Astrocyte (in vitro differentiated cells and primary cell): ENCODE measurements around the gene PLEKHG4B. TPM values are rescaled to one million over a fixed set of nuclear protein-coding genes. Genes with fewer than 3 reads are reported as not detected.

ENCODE experiments used
- DNase-seq: peaks from one replicate; pipeline ENCODE4 v3.0.0-alpha.2; 2010; ENCODE audit warnings: low read depth
- FAIRE-seq: peaks from 2 replicates; lab custom pipeline; 2011; peaks lifted over from hg19 to GRCh38; lab: Jason Lieb, UNC
- H2AFZ ChIP-seq: 2 replicates; pipeline ENCODE4 v1.6.0; 2012; ENCODE audit warnings: low read depth, low read length, inconsistent platforms
- H3K27ac ChIP-seq: 2 replicates; pipeline ENCODE4 v1.5.1; 2011; ENCODE audit warnings: low read depth, low read length, inconsistent platforms
- H3K27me3 ChIP-seq: 2 replicates; pipeline ENCODE4 v1.6.0; 2011; ENCODE audit warnings: low read length, inconsistent platforms; ENCODE audit not compliant: insufficient read depth
- H3K36me3 ChIP-seq: 2 replicates; pipeline ENCODE4 v1.5.1; 2011; ENCODE audit warnings: low read length, inconsistent platforms; ENCODE audit not compliant: insufficient read depth
- H3K4me1 ChIP-seq: 2 replicates; pipeline ENCODE4 v1.5.1; 2011; ENCODE audit warnings: low read length, inconsistent platforms; ENCODE audit not compliant: insufficient read depth
- H3K4me2 ChIP-seq: 2 replicates; pipeline ENCODE4 v1.6.0; 2012; ENCODE audit warnings: low read length, inconsistent platforms
- H3K4me3 ChIP-seq: 2 replicates; pipeline ENCODE4 v1.5.1; 2011; ENCODE audit warnings: low read depth, mild to moderate bottlenecking, low read length, inconsistent platforms; ENCODE audit not compliant: insufficient read depth
- H3K79me2 ChIP-seq: 2 replicates; pipeline ENCODE4 v1.6.0; 2012; ENCODE audit warnings: mild to moderate bottlenecking, low read length, inconsistent platforms; ENCODE audit not compliant: insufficient read depth
- H3K9ac ChIP-seq: 2 replicates; pipeline ENCODE4 v1.6.0; 2012; ENCODE audit warnings: mild to moderate bottlenecking, low read length, inconsistent platforms
- H3K9me3 ChIP-seq: 2 replicates; pipeline ENCODE4 v1.5.1; 2012; ENCODE audit warnings: low read depth, mild to moderate bottlenecking, low read length, inconsistent platforms; ENCODE audit not compliant: insufficient read depth
- H4K20me1 ChIP-seq: 2 replicates; pipeline ENCODE4 v1.6.0; 2012; ENCODE audit warnings: low read length, inconsistent platforms; ENCODE audit not compliant: insufficient read depth
- H3K27ac Mint-ChIP-seq: one replicate; pipeline ENCODE4 v1.8.0; 2021; ENCODE audit warnings: mild to moderate bottlenecking, mixed read lengths; ENCODE audit not compliant: unreplicated experiment
- H3K27me3 Mint-ChIP-seq: one replicate; pipeline ENCODE4 v1.8.0; 2021; ENCODE audit warnings: low read depth, mixed read lengths; ENCODE audit not compliant: unreplicated experiment
- H3K36me3 Mint-ChIP-seq: one replicate; pipeline ENCODE4 v1.8.0; 2021; ENCODE audit warnings: low read depth, mixed read lengths; ENCODE audit not compliant: unreplicated experiment
- H3K4me1 Mint-ChIP-seq: one replicate; pipeline ENCODE4 v1.8.0; 2021; ENCODE audit warnings: low read depth, mixed read lengths; ENCODE audit not compliant: unreplicated experiment
- H3K4me3 Mint-ChIP-seq: one replicate; pipeline ENCODE4 v1.8.0; 2021; ENCODE audit warnings: mild to moderate bottlenecking, moderate library complexity, mixed read lengths; ENCODE audit not compliant: unreplicated experiment
- H3K9me3 Mint-ChIP-seq: one replicate; pipeline ENCODE4 v1.8.0; 2021; ENCODE audit warnings: mild to moderate bottlenecking, mixed read lengths; ENCODE audit not compliant: unreplicated experiment
- CTCF ChIP-seq: IDR thresholded peaks from 2 replicates; pipeline ENCODE4 v1.5.1; 2011; ENCODE audit warnings: low read depth, mild to moderate bottlenecking, inconsistent platforms, low read length, moderate library complexity; ENCODE audit not compliant: insufficient read depth
- EZH2 ChIP-seq: IDR thresholded peaks from 2 replicates; pipeline ENCODE4 v1.6.1; 2012; ENCODE audit warnings: mild to moderate bottlenecking, low read length, inconsistent platforms; ENCODE audit not compliant: insufficient read depth
- total RNA-seq: library from RNA; stranded (reverse); gene quantifications from 2 replicates; pipeline ENCODE4 v1.2.1, GENCODE V29; 2021

Gene PLEKHG4B
- total RNA-seq, 1 donor from 2014 or later = 8.1 TPM

DNA sequence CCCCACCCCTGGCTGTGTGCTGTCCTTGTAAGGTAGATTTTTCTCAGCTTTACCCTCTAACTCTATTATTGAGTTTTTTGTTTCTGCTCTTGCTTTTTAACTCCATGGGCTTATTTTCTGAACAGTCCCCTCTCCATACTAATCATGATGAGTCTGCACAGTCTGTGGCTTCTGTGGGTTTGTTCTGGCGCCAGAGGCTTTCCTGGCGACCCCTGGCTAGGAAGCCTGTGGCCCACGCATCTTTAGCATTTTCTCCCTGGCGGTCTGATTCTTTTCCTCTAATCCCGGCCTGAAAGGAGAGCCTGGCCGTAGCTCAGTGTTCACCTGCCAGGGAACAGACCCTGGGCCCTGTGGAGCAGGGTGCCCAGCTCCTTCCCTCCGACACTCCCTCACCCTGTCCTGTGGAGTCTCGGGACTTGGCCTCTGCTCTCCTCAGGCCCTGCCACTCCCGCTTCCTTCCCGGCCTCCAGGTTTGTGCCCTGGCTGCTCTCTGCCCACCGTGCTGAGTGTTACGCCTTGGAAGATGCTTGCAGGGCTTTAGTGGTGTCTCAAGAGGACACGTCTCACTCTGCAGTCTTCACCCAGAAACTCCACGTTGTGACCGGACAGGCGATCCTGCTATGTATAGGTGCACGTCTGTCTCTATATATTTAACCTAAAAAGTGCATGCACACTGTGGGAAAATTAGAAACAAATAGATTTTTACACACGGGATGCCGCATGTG lies 67.6 kb downstream of the PLEKHG4B start:
- Histone ChIP-seq H3K4me2 (peak overlapping the region; percentile 79), H3K27me3 (no peaks in the 10 kb centered on the region), H4K20me1 (no peaks in the 10 kb centered on the region), H3K4me3 (peak overlapping the region; percentile 16), H2AFZ (no peak overlapping the region), H3K4me1 (peaks cover 39% of the 10 kb centered on the region), H3K9ac (peak overlapping the region; percentile 79), H3K79me2 (no peaks in the 10 kb centered on the region), H3K36me3 (peaks cover 6% of the 10 kb centered on the region), H3K27ac (peak overlapping the region; percentile 91), H3K9me3 (no peaks in the 10 kb centered on the region)
- H3K27ac Mint-ChIP-seq = no peak overlapping the region
- H3K4me3 Mint-ChIP-seq = no peak overlapping the region
- TF ChIP-seq CTCF (no peak), EZH2 (no peak)
- H3K36me3 Mint-ChIP-seq = peaks cover 9% of the 10 kb centered on the region
- H3K4me1 Mint-ChIP-seq = peaks cover 17% of the 10 kb centered on the region
- no peak for FAIRE-seq
- H3K9me3 Mint-ChIP-seq = peaks cover 5% of the 10 kb centered on the region
- H3K27me3 Mint-ChIP-seq = peaks cover 33% of the 10 kb centered on the region
- DNase-seq = peak; percentile 87

DNA sequence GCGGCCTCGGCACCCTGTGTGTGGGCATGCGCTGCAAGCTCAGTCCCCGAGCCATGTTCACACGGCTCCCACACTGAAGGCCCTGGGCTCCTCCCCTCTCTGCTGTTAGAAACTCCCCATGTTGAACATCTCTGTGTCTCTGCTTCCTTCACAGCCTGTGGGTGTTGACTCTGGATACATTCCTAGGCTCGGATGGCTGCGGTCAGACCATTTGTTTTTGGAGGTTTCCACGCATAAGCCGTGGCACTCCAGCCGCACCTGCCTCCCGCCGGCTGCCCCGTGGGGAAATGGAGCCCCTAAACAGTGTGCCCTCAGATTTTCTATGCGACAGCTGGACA lies 68.2 kb downstream of the PLEKHG4B start:
- peak; percentile 81 for FAIRE-seq
- peaks cover 5% of the 10 kb centered on the region for H3K36me3 ChIP-seq
- no peak overlapping the region for H2AFZ ChIP-seq
- peak overlapping the region; percentile 91 for H3K27ac ChIP-seq
- H3K4me1 ChIP-seq = peaks cover 38% of the 10 kb centered on the region
- no peak for TF ChIP-seq CTCF
- H3K9me3 ChIP-seq = no peaks in the 10 kb centered on the region
- H4K20me1 ChIP-seq = no peaks in the 10 kb centered on the region
- H3K27me3 ChIP-seq = no peaks in the 10 kb centered on the region
- Mint-ChIP-seq H3K36me3 (peaks cover 5% of the 10 kb centered on the region), H3K9me3 (peaks cover 5% of the 10 kb centered on the region), H3K27ac (no peak overlapping the region), H3K4me3 (peak overlapping the region; percentile 58), H3K27me3 (peaks cover 30% of the 10 kb centered on the region), H3K4me1 (peaks cover 17% of the 10 kb centered on the region)
- H3K9ac ChIP-seq = peak overlapping the region; percentile 79
- no peak overlapping the region for H3K4me3 ChIP-seq
- H3K79me2 ChIP-seq = no peaks in the 10 kb centered on the region
- peak overlapping the region; percentile 79 for H3K4me2 ChIP-seq
- DNase-seq = peak; percentile 87
